Measurements from ENCODE around the gene CDKN2C.

- TF ChIP-seq, protein P1, sequence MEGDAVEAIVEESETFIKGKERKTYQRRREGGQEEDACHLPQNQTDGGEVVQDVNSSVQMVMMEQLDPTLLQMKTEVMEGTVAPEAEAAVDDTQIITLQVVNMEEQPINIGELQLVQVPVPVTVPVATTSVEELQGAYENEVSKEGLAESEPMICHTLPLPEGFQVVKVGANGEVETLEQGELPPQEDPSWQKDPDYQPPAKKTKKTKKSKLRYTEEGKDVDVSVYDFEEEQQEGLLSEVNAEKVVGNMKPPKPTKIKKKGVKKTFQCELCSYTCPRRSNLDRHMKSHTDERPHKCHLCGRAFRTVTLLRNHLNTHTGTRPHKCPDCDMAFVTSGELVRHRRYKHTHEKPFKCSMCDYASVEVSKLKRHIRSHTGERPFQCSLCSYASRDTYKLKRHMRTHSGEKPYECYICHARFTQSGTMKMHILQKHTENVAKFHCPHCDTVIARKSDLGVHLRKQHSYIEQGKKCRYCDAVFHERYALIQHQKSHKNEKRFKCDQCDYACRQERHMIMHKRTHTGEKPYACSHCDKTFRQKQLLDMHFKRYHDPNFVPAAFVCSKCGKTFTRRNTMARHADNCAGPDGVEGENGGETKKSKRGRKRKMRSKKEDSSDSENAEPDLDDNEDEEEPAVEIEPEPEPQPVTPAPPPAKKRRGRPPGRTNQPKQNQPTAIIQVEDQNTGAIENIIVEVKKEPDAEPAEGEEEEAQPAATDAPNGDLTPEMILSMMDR (conservative IDR thresholded peaks at IDR 0.05), result peak; percentile 71
- TF ChIP-seq ZFX (IDR thresholded peaks at IDR 0.05), result peak; percentile 67
These were observed 1.8 kb upstream of the CDKN2C start for GRCh38 chr1:50968158-50968820.
